Suprapubic skin (tissue), 3 donors: ENCODE measurements around the gene ASIC3.

Experiments used
- EP300 ChIP-seq: sonication (generic); formaldehyde crosslinking; IDR thresholded peaks from one replicate; pipeline ENCODE4 v1.6.1; 2017; ENCODE audit warnings: antibody characterized with exemption
- POLR2A ChIP-seq, 2 donors: fragments of 450-650 bp; IDR thresholded peaks; one replicate each; pipeline ENCODE4 v1.6.1; 2017; ENCODE audit warnings: antibody characterized with exemption in 2 of 2, mild to moderate bottlenecking in 2 of 2, moderate library complexity in 2 of 2
- TF ChIP-seq, protein P1 (sequence below), 2 donors: fragments of 200-600 bp in 1 of 2; fragments of 450-650 bp in 1 of 2; sonication (generic) in 1 of 2; IDR thresholded peaks; one replicate each; pipeline ENCODE4 v1.5.1; 2016 to 2019; ENCODE audit warnings: antibody characterized with exemption in 2 of 2, mild to moderate bottlenecking in 1 of 2, moderate library complexity in 1 of 2

DNA sequence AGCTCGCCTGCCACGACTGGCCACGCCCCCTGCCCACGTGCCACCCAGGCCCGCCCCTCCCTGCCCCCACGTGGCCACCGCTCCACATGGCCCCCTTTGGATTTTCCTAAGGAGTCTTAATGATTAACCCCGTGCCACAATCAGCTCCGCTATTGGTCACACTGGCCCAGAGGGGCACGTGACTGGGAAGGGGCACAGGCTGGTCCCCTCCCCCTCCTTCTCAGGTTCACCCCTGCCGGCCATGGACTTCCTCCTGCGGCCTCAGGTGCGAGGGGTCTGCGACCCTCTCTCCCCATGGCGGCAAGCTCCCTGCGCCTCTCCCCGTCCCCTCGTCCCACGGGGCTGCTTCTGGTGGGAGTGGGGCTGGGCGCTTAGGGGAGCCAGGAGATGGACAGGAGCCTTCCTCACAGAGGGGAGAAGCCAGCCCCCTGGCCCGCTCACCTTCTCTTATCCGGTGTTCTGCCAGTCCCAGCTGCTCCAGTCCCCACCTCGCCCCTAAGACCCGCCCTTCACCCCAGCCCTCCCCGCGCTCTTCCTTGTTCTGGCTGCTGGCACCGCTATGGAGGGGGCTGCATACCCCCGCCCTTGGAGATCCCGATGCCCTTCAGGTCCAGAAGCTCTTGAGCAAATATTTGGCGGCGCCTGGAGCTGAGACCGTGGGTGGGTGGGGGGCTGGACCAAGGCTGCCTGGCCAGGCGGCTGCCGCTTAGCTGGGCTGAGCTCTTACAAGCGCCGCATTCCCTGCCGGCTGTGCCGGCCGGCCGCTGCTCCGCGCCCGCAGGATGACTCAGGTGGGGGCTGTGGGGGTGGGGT is 14.3 kb downstream of the ASIC3 start:
- TF ChIP-seq, protein P1, sequence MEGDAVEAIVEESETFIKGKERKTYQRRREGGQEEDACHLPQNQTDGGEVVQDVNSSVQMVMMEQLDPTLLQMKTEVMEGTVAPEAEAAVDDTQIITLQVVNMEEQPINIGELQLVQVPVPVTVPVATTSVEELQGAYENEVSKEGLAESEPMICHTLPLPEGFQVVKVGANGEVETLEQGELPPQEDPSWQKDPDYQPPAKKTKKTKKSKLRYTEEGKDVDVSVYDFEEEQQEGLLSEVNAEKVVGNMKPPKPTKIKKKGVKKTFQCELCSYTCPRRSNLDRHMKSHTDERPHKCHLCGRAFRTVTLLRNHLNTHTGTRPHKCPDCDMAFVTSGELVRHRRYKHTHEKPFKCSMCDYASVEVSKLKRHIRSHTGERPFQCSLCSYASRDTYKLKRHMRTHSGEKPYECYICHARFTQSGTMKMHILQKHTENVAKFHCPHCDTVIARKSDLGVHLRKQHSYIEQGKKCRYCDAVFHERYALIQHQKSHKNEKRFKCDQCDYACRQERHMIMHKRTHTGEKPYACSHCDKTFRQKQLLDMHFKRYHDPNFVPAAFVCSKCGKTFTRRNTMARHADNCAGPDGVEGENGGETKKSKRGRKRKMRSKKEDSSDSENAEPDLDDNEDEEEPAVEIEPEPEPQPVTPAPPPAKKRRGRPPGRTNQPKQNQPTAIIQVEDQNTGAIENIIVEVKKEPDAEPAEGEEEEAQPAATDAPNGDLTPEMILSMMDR (IDR thresholded peaks at IDR 0.05): no peak
- TF ChIP-seq POLR2A (IDR thresholded peaks at IDR 0.05): no peak
- no peak for TF ChIP-seq EP300
